Skin of body (tissue), 2 donors: ENCODE data around the gene OPCML. TPM values are rescaled to one million over a fixed set of nuclear protein-coding genes. Genes with fewer than 3 reads are reported as not detected.

Experiments
- DNase-seq: peaks from one replicate; lab custom pipeline; 2025; lab: John Stamatoyannopoulos, UW
- total RNA-seq: library from RNA; depleted of rRNA; stranded (reverse); fragments of >200 nt; gene quantifications from one replicate; pipeline ENCODE4 v1.2.3, GENCODE V29; 2014

The OPCML gene
- total RNA-seq, 1 donor from 2014 or later, result 0.49 TPM

DNA sequence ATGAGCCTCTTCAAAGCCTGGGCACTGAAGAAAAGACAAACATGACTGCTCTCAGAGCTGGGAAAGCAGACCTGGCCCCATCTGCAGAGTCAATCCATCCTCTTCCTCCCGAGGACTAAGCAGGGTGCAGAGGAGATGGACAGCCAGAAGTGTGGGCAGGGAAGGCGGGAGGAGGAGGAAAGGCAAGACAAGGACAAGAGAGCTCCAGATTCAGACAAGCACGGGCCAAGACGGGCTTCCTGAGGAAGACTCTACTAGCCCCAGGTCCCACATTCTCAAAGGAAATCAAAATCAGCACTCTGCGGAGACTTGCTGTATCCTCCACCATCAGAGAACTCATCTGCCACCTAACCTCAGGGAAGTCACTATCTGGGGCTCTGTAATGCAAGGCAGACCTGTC lies 28.5 kb downstream of the OPCML start:
- no peak for DNase-seq

DNA sequence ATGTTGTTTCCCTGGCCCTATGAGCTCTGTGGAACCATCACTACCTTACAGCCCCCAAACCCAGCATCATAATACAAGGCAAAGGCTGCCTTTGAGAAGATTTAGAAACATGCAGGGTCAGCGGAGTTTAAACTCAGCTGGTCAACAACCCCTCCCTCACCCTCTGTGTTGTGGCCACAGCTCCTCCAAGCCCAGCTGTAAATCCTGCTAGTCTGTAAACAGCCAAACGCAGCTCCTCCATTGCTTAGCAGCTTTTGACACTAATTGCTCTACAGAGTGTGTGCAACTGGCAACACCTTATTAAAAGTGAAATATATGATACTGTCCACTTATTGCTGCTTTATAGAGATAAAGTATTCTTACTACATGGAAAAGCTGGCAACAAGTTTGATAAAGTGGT lies 29.1 kb downstream of the OPCML start:
- no peak for DNase-seq

DNA sequence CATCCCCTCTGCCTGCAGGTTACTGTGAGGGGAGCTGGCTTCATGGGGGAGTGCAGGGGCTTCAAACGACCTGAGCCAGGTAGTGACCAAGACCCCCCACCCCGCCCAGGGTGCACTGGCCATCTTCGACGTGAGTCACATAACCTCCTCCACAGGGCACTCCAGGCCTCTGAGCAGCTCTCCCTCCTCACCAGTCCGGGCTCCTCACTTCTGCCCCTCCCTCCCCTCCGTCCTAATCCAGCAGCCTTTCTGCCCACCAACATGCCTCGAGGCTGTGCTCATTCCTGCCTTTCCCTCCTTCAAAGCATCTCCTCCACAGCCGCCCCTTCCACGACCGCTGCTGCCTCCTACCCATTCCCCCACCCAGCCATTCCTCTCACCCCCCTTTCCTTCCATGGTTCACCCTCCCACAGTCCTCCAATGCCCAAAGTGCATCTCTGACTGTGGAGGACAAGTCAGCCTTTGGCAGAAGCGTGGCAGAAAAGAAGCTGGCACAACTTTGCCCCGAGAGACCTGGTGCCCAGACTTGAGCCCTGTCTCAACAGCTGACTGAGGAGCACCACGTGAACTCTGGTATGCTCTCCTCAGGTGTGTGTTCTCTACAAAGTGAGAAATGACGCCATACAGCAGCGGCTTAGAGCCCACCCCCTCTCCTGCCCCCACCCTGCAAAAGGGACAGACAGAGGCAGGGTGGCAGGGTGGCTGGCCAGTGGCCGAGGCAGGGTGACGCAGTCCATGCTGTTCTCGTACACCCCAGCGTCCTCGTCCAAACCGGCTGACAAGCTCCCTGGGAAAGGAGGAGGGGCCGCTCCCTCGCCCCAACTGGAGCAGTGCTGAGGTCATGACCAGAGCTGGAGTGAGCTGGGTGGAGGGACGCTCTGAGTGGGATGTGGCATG lies 30.4 kb downstream of the OPCML start:
- no peak for DNase-seq

DNA sequence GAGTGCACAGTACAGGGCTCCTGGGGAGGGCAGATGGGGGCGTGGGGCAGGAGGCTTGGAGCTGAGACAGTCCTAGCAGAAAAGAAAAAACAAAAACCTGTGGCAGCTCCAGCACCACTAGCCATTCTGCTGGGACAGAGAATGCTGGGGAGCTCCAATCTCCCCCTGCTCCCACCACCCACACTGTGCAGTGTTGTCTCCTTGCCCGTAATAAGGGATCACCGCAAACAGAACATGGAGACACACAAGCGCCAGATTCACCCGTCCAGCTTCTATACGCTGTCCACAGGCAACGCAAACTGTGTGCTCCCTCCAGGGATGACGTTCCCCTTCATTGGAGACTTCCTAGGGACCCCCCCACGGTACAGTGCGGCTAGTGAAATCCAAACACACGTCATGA lies 31.4 kb downstream of the OPCML start:
- no peak for DNase-seq

DNA sequence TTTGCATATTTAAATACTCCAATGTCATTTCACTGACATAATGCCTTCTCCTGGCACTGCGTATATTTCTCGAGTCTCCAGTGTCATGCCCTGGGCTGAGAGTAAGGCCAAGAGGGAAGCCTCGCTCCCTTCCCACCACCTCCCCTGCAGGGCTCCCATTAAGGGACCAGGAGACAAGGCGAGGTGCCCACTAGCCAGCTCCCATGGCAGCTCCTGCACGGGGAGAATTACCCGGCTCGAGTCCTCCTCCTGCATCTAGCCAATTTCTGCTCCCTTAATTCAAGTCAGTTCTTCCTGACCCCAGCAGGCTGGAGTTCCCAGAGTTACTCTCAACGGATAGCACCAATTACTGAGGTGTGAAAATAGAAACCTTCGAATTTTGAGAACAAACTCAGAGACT lies 31.9 kb downstream of the OPCML start:
- DNase-seq, result no peak

GRCh38 chr11:133498969-133499368 lies 33.3 kb downstream of the OPCML start:
- no peak for DNase-seq

DNA sequence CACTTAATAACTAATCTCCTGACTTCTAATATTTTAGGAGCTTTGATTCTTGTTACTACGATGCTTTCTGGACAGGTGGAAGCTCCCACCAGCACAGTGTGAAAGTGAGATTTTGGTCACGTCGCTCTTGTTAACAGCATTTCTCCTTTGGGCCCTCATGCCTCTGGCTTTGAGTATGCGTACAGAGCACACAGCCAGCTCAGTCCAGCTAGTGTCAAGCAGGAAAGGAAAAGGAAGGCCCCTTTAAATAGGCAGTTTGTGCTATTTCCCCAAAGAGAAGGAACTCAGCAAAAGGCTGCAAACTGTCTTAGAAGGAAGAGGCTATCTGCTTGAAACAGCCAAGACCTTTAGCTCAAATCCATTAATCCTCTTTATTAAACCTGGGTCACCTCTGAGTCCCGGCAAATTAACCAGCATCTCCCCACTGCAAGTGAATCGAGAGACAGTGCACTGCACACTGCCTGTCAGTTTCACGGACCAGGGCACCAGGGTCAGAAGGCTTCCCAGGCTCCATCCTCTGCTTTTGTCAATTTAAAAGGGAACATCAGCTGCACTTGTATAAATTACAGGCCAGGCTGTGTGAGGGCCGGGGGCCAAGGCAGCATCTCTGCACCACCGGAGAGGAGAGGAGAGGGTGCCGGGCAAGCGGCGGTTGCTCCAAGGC lies 34.7 kb downstream of the OPCML start:
- DNase-seq, result no peak

DNA sequence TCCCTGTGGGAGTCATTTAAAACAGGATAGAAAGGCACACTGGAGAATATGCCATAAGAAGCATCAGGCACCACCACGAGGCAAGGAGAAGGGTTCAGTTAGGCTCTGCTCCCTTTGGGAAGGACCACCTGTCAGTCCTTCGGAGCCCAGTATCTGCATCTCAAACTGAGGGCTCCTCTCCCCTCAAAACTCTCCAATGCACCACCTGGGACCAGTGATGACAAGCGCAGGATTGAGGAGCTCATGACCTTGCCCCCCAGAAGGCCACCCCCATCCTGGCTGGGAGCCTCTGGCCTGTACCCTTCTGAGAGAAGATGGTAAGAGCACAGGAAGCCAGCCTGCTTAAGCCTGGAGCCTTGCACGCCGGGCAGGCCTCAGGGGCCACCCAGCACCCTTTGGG lies 39.4 kb downstream of the OPCML start:
- DNase-seq, result no peak

- DNase-seq, result no peak
Observed at GRCh38 chr11:133491680-133492383, 40.5 kb downstream of the OPCML start.

GRCh38 chr11:133480722-133481121 lies 51.6 kb downstream of the OPCML start:
- DNase-seq, result no peak

DNA sequence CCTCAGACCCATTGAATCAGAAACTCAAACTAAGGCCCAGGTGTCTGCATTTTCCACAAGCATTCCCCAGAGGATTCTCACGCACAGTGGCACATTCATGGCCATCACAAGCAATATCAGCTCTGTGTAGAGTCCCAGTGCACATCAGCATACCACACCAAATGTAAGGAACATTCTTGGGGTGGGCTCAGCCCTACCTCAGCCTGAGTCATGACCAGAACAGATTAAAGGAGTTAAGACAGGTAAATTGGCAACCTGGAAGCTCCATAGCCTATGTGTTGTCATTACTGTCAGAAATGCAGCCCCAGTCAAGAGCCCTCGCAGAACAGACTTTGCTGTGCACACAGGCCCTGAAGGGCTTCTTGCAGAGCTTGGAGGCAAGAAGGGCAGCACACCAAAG lies 53.1 kb downstream of the OPCML start:
- DNase-seq, result no peak

DNA sequence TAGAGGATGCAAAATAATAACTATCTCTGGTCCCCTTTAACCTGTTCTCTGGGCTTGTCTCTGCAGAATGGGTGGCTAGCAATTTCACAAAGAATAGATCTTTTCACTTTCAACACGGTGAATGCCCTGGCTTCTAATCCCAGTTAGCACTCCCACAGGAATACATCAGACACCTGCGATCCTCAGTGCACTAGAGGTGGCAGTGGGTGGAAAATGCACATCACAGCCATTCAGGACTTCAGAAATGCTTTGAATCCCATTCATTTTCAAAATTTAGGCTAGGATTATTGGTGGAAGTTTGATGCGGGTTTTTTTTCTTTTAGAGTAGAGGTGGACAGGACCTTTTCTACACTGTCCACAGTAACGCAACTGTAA lies 55.1 kb downstream of the OPCML start:
- no peak for DNase-seq

GRCh38 chr11:133476570-133477250 lies 55.6 kb downstream of the OPCML start:
- DNase-seq, result no peak

GRCh38 chr11:133474461-133474860 lies 57.8 kb downstream of the OPCML start:
- DNase-seq, result no peak

GRCh38 chr11:133467686-133468085 lies 64.6 kb downstream of the OPCML start:
- DNase-seq, result no peak

DNA sequence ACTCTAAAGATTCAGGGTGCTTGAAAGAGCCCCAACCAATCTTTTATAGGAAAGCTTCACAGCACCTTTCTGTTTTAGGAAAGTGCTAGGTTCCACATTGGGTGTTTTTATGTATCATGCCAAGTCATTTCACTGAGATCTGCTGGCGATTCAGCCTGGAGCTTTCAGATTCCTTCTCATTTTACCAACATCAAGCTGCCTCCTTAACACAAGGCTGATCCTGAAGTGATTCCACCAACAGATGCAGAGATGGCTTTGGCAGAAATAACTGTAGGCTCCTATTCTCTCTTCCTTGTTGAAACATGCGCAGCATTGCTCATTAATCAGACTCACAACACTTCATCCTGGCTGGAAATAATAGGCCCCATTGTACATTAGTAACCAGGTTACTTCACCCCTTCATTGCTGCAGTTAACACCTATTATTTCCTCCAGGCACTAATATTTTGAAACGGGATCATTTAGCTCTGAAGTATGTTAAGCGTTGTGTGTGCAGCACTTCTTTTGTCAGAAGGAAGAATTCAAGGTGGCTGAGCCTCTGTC lies 89.0 kb downstream of the OPCML start:
- DNase-seq, result no peak

- no peak for DNase-seq
Observed at GRCh38 chr11:133441964-133442660, 90.2 kb downstream of the OPCML start.

- no peak for DNase-seq
Observed at GRCh38 chr11:133425992-133426391, 106.3 kb downstream of the OPCML start.

GRCh38 chr11:133425245-133425644 lies 107.1 kb downstream of the OPCML start:
- DNase-seq, result no peak

GRCh38 chr11:133418218-133418617 lies 114.1 kb downstream of the OPCML start:
- no peak for DNase-seq

GRCh38 chr11:133414506-133414905 lies 117.8 kb downstream of the OPCML start:
- DNase-seq, result no peak
